NCI-H2107 (cell line): ENCODE results near the gene ENTPD2.

ENCODE experiments used
- DNase-seq: peaks from one replicate; lab custom pipeline; 2025; lab: John Stamatoyannopoulos, UW

The ENTPD2 gene

GRCh38 chr9:137053944-137054931, at the start of gene ENTPD2:
TSS of gene ENTPD2 (minus strand) at chr9:137054061. CDS start at chr9:137053997, 64 bp downstream.
- DNase-seq: peak; percentile 66

- DNase-seq: no peak
These were observed 49.5 kb upstream of the ENTPD2 start for GRCh38 chr9:137103206-137103999.

- DNase-seq: no peak
These were observed 45.4 kb upstream of the ENTPD2 start for GRCh38 chr9:137099231-137099630.

GRCh38 chr9:137097761-137098462, 44.1 kb upstream of the ENTPD2 start:
- no peak for DNase-seq

GRCh38 chr9:137096785-137097546, 43.1 kb upstream of the ENTPD2 start:
- DNase-seq: no peak

GRCh38 chr9:137095664-137096517, 42.0 kb upstream of the ENTPD2 start:
- DNase-seq: peak; percentile 85

GRCh38 chr9:137089232-137089947, 35.5 kb upstream of the ENTPD2 start:
- no peak for DNase-seq

GRCh38 chr9:137088121-137088520, 34.3 kb upstream of the ENTPD2 start:
- DNase-seq: no peak

GRCh38 chr9:137087409-137087925, 33.6 kb upstream of the ENTPD2 start:
- DNase-seq: no peak

- peak; percentile 99 for DNase-seq
These were observed 32.9 kb upstream of the ENTPD2 start, which contains the start of gene MAN1B1 for GRCh38 chr9:137086531-137087408. TSS of gene MAN1B1 (plus strand) at chr9:137086985. CDS start at chr9:137087000, 15 bp downstream.

GRCh38 chr9:137085920-137086530, 32.2 kb upstream of the ENTPD2 start:
- no peak for DNase-seq

GRCh38 chr9:137084526-137084925, 30.7 kb upstream of the ENTPD2 start:
- DNase-seq: no peak

GRCh38 chr9:137083394-137084004, 29.6 kb upstream of the ENTPD2 start:
- DNase-seq: no peak

- DNase-seq: no peak
These were observed 29.0 kb upstream of the ENTPD2 start for GRCh38 chr9:137082925-137083290.

- DNase-seq: no peak
These were observed 28.5 kb upstream of the ENTPD2 start for GRCh38 chr9:137082222-137082924.

GRCh38 chr9:137080260-137081122, 26.6 kb upstream of the ENTPD2 start:
- no peak for DNase-seq
